Mucosa of descending colon (tissue), 3 donors: ENCODE data around the gene TNNT2. TPM values are rescaled to one million over a fixed set of nuclear protein-coding genes. Genes with fewer than 3 reads are reported as not detected.
A peak's percentile ranks its signal among the peaks of the same experiment; 100 is the strongest.

Source experiments
- ATAC-seq: fragments of 200-7000 bp; cut with Tn5 transposase; one replicate; pipeline ENCODE4 v1.9.1; 2020; ENCODE audit warnings: mild to moderate bottlenecking, moderate library complexity
- DNase-seq, 3 donors: peaks; one replicate each; pipeline ENCODE4 v3.0.0-alpha.2; 2020
- H3K36me3 ChIP-seq: fragments of 200-600 bp; one replicate; pipeline ENCODE4 v1.8.0; 2021; ENCODE audit warnings: low read depth, mild to moderate bottlenecking
- H3K4me1 ChIP-seq: fragments of 200-600 bp; one replicate; pipeline ENCODE4 v1.8.0; 2021; ENCODE audit warnings: low read depth, mild to moderate bottlenecking
- H3K4me3 ChIP-seq: fragments of 200-600 bp; one replicate; pipeline ENCODE4 v1.8.0; 2021; ENCODE audit warnings: mild to moderate bottlenecking
- H3K9me3 ChIP-seq: fragments of 200-600 bp; one replicate; pipeline ENCODE4 v1.8.0; 2021; ENCODE audit warnings: mild to moderate bottlenecking
- CTCF ChIP-seq: fragments of 200-600 bp; IDR thresholded peaks from one replicate; pipeline ENCODE4 v1.8.0; 2022; ENCODE audit warnings: antibody characterized with exemption, mild to moderate bottlenecking
- intact Hi-C, 2 donors: fragments of 100-400 bp; cut with DNase I in 1 of 2; cut with micrococcal nuclease in 1 of 2; formaldehyde crosslinking; loops; one replicate each; pipeline versions ENCODE4 v1.11.0 to v1.11.1; 2022; cut with DNase I, micrococcal nuclease
- total RNA-seq, 3 donors: library from RNA; stranded (reverse); fragmentation: NEBNext Ultra II Directional in 2 of 3; extraction: Animal tissue kit (Norgen Biotek cat#: 25700) in 2 of 3; gene quantifications; one replicate each; pipeline versions ENCODE4 v1.2.1 to v1.2.4, GENCODE V29; 2021 to 2023
- donor health status: DM: no; HTN: no; CAD: no; lungs with moderate emphysema.
- donor health status: DM: no; HTN: no; CAD: no.
- donor health status: DM: no; HTN: yes; CAD: no.

TNNT2 gene
- total RNA-seq, 3 donors from 2014 or later = 0.28 to 4.0 (median 2.0) TPM

GRCh38 chr1:201353186-201353940 is 24.1 kb downstream of the TNNT2 start:
- Histone ChIP-seq H3K36me3 (no peaks in the 10 kb centered on the region), H3K4me1 (no peaks in the 10 kb centered on the region), H3K4me3 (no peak overlapping the region), H3K9me3 (no peaks in the 10 kb centered on the region)
- ATAC-seq (peak; percentile 66), DNase-seq (peak in 2 of 3 donors; percentile 20 to 40)
- intact Hi-C loops = no loop called here
- no peak for TF ChIP-seq CTCF

- intact Hi-C loops = no loop called here
- no peak for TF ChIP-seq CTCF
- Histone ChIP-seq H3K4me3 (no peak overlapping the region), H3K9me3 (no peaks in the 10 kb centered on the region), H3K4me1 (no peaks in the 10 kb centered on the region), H3K36me3 (no peaks in the 10 kb centered on the region)
- ATAC-seq (no peak), DNase-seq (no peak)
Observed at GRCh38 chr1:201351617-201352016, 25.9 kb downstream of the TNNT2 start.

- Histone ChIP-seq H3K9me3 (no peaks in the 10 kb centered on the region), H3K4me3 (no peak overlapping the region), H3K36me3 (no peaks in the 10 kb centered on the region), H3K4me1 (no peaks in the 10 kb centered on the region)
- intact Hi-C loops = no loop called here
- DNase-seq = no peak
- no peak for ATAC-seq
- TF ChIP-seq CTCF = no peak
Observed at GRCh38 chr1:201350884-201351283, 26.6 kb downstream of the TNNT2 start.

- H3K4me3 ChIP-seq = no peak overlapping the region
- H3K4me1 ChIP-seq = no peaks in the 10 kb centered on the region
- intact Hi-C loops = no loop called here
- no peak for ATAC-seq
- no peak for DNase-seq
- no peaks in the 10 kb centered on the region for H3K36me3 ChIP-seq
- no peak for TF ChIP-seq CTCF
- no peaks in the 10 kb centered on the region for H3K9me3 ChIP-seq
Observed at GRCh38 chr1:201350361-201350725, 27.1 kb downstream of the TNNT2 start.

GRCh38 chr1:201349092-201349491 is 28.4 kb downstream of the TNNT2 start:
- Histone ChIP-seq H3K4me3 (no peak overlapping the region), H3K36me3 (no peaks in the 10 kb centered on the region), H3K9me3 (no peaks in the 10 kb centered on the region), H3K4me1 (no peaks in the 10 kb centered on the region)
- DNase-seq = no peak
- intact Hi-C loops = loop anchor here in 1 of 2 donors (5.0 kb wide), 1 partner anchor 97 kb away; no protein-coding TSS in a partner anchor
- ATAC-seq = no peak
- no peak for TF ChIP-seq CTCF
